NCI-H345 treated with DMSO at 0.1 percent for 48 hours (cell line): ENCODE data around the gene VPS41.

ENCODE experiments used
- DNase-seq: peaks from one replicate; lab custom pipeline; 2025; ENCODE audit not compliant: unreplicated experiment; lab: John Stamatoyannopoulos, UW

VPS41 gene

GRCh38 chr7:38907066-38907465 lies 1.9 kb downstream of the VPS41 start:
- no peak for DNase-seq

- DNase-seq, result no peak
Observed at GRCh38 chr7:38905056-38905759, 3.8 kb downstream of the VPS41 start.

- DNase-seq, result no peak
Observed at GRCh38 chr7:38903057-38903456, 5.9 kb downstream of the VPS41 start.

GRCh38 chr7:38902449-38902848 lies 6.5 kb downstream of the VPS41 start:
- no peak for DNase-seq

GRCh38 chr7:38893061-38893460 lies 15.9 kb downstream of the VPS41 start:
- no peak for DNase-seq

GRCh38 chr7:38890597-38890996 lies 18.4 kb downstream of the VPS41 start:
- DNase-seq, result no peak

GRCh38 chr7:38889872-38890432 lies 19.0 kb downstream of the VPS41 start:
- no peak for DNase-seq

GRCh38 chr7:38889079-38889478 lies 19.9 kb downstream of the VPS41 start:
- no peak for DNase-seq

DNA sequence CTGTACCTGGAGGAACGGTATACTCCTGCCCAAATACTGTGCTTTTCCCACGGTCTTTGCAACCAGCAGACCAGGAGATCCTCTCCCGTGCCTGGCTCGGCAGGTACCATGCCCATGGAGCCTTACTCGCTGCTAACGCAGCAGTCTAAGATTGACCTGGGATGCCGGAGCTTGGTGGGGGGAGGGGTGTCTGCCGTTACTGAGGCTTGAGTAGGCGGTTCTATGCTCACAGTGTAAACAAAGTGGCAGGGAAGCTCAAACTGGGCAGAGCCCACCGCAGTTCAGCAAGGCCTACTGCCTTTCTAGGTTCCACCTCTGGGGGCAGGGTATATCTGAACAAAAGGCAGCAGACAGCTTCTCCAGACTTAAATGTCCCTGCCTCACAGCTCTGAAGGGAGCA lies 22.7 kb downstream of the VPS41 start:
- no peak for DNase-seq

- DNase-seq, result no peak
Observed at GRCh38 chr7:38883706-38884105, 25.3 kb downstream of the VPS41 start.

- DNase-seq, result no peak
Observed at GRCh38 chr7:38881947-38882684, 26.9 kb downstream of the VPS41 start.

GRCh38 chr7:38881015-38881414 lies 28.0 kb downstream of the VPS41 start:
- no peak for DNase-seq

DNA sequence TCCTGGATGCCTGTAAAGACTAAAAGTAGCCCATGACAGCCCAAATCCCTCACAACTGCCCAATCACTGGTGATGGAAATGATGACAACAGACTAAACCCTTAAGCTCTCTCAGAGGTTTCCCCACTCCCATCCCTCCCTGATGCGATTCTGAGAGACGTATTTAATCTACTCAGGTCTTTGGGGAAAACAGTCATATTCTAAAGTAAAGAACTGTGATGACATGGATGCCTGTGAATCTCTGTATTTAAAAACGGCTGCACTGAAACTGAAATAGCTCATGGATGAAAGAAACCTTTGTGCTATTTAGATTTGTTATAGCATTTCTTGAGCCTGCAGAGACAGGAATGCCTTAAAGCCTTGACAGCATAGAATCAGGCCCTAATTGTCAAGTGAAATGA lies 28.5 kb downstream of the VPS41 start:
- DNase-seq, result no peak

GRCh38 chr7:38880035-38880434 lies 29.0 kb downstream of the VPS41 start:
- no peak for DNase-seq

GRCh38 chr7:38878694-38879457 lies 30.1 kb downstream of the VPS41 start:
- no peak for DNase-seq

- DNase-seq, result no peak
Observed at GRCh38 chr7:38873433-38873832, 35.6 kb downstream of the VPS41 start.

DNA sequence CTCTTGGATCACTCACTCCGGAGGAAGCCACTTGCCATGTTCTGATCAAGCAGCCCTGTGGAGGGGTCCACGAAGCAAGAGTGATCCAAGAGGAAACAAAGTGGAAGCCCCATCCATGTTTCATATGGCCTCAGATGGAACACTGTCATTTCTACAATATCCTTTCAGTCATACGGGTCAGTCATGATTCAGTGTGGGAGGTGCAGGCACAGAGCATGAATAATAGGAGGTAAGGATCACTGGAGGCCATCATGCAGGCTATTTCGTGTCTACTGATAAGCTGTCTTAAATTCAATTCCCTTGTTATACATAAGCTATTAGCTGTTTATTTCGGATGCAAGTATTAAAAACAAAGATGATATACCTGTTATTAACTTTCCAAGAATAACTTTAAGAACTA lies 36.8 kb downstream of the VPS41 start:
- no peak for DNase-seq

- DNase-seq, result no peak
Observed at GRCh38 chr7:38870147-38870546, 38.8 kb downstream of the VPS41 start.

DNA sequence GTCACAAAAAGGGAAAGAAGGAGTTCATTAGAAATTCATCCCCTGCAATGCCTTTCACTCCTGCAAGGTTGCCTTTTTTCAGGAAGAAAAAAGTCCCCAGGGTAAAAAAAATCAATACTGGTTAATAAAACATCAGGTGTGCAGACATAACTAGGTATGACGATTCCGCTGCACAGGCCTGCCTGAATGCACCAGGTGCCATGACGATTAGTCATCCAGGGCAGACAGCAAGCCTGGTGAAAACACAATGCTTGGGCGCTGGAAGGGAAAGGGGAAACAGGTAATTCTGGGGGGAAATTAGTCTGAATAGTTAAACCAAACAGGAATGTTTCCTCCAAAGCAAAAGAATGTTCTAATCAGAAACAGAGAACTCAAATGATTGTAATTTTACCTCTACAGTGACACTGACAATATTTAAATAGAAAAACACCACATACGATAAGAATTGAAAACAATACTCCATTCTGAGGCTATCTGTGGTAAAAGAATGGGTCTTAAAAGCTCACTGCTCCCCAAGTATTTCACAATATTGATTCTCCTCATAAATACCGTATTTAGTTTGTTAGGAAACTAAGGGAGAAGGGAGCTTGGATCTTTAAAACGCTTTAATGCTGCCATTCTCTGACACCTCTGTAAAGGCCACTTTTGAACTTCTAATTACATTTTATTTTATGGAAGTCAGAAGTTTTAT lies 45.2 kb downstream of the VPS41 start:
- peak; percentile 76 for DNase-seq

- no peak for DNase-seq
Observed at GRCh38 chr7:38862666-38863065, 46.3 kb downstream of the VPS41 start.

- DNase-seq, result no peak
Observed at GRCh38 chr7:38858259-38858884, 50.6 kb downstream of the VPS41 start.
